Measurements from ENCODE around the gene B4GALT2.

B4GALT2 gene

DNA sequence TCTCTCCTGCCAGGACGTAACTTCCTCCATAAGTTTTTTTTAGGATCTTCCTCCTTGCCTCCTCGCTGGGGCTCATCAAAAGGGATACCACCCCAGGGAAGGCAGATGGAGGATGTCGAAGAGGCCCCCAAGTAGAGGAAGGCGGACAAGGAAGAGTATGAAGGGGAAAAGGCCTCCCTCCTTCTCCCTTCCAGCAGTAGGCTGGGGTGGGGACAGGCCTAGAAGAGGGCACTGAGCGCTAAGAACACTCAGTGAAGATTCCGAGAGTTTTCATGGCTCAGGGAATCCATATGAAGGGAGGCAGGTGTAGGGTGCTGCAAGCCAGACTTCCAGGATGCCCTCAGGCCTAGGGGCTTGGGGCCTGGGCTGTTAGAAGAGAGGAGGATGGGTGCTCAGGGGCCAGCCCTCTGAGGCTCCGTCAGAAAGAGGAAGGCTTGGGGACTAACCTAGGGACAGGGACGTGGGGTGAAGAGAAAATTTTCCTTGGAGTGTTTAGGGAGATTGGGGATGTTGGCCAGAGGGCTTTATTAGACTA, 54.1 kb downstream of the B4GALT2 start:
- in situ Hi-C loops (cut with HindIII; ENCODE audit: low pct_ligation_motif_present, low pct_unique_long_range_greater_than_20kb, low sequenced_read_pairs): no loop called here

GRCh38 chr1:44033756-44034155, 54.7 kb downstream of the B4GALT2 start:
- DNase-seq: no peak
- in situ Hi-C loops (cut with HindIII; ENCODE audit: low pct_ligation_motif_present, low pct_unique_long_range_greater_than_20kb, low sequenced_read_pairs): no loop called here

More for the DNA sequence above, 54.1 kb downstream of the B4GALT2 start:
- no peak for DNase-seq

GRCh38 chr1:44034423-44034822, 55.4 kb downstream of the B4GALT2 start:
- no peak for DNase-seq
- in situ Hi-C loops (cut with HindIII; ENCODE audit: low pct_ligation_motif_present, low pct_unique_long_range_greater_than_20kb, low sequenced_read_pairs): no loop called here

DNA sequence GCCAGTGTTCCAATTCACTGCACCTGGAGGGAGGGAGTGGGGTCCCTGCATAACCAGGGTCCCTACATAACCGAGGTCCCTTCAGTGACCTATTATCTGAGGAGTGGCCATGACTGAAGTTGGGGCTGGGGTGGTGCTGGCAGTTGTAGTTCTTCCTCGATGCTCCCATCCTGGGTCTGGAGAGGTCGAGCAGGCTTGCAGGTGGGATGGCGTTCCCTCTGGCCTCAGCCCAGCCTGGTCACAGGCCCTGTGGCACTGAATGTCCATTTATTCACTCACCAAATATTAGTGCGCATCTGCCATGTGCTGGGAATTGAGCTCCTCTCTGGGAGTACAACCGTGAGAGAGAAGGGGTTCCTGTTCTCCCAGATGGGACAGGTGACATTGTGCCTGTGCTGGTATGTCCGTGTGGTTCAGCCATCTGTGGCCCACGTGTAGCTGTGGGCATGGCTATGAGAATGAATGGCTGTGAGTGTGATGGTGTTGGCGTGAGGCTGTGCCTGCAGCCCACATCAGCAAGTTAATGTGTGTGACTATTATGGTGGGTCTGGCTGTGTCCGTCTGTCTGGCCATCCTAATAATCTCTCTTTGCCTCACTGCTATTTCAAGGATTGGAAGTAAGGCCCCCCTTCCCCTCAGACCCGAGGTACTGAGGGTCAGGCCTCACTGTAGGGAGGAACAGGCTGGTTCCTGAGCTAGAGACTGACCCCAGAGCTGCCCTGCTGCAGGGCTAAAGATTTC, 56.1 kb downstream of the B4GALT2 start:
- no peak for DNase-seq
- in situ Hi-C loops (cut with HindIII; ENCODE audit: low pct_ligation_motif_present, low pct_unique_long_range_greater_than_20kb, low sequenced_read_pairs): no loop called here

DNA sequence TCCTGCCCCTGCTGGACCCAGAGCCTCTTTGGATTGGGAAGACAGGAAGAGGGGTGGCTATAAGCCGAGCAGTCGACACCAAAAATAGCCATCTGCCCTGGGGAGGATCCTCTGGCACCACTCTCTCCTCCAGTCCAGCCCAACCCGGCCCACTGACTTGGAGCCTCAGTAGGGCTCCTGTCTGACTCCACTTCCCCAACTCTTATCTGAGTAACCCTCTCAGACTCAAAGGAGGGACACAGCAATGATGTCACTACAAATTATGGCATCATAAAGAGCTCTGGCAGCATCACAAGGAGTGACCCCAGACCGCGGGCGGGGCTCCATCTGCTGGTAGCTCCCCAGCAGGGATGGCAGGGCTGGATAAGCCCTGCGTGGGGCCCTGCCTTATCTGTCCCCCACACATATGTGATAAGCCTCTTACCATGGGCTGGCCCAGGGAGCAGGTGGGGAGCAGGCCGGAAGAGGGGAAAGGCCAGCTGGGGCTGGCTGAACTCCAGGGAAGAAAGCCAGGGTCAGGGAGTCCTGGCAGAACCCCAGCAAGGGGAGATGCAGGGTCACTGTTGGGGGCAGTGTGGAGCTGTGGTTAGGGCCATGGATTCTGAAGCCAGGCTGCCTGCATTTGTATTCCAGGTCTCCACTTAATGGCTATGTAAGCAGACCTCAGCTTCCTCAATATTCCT, 56.9 kb downstream of the B4GALT2 start:
- DNase-seq: no peak
- in situ Hi-C loops (cut with HindIII; ENCODE audit: low pct_ligation_motif_present, low pct_unique_long_range_greater_than_20kb, low sequenced_read_pairs): no loop called here

- in situ Hi-C loops (cut with HindIII; ENCODE audit: low pct_ligation_motif_present, low pct_unique_long_range_greater_than_20kb, low sequenced_read_pairs): no loop called here
- peak; percentile 68 for DNase-seq
Observed at GRCh38 chr1:44036409-44037139, 57.6 kb downstream of the B4GALT2 start.

DNA sequence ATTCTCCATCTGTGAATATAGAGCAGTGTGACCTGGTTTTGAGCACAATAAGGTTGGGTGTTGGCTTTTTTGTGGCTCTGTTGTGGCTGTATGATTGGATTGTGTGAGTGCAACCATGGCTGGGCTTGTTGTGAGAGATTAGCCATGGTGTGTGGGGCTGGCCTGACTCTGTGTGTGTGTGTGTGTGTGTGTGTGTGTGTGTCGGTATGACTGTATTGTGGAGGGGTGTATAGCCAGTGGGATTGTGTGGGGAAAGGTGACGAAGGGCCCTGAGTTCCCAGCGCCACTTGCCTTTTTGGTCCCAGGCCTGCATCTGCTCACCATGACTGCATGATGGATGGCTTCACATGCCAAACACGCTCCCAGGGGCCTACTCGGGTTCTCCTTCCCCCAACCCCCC, 58.1 kb downstream of the B4GALT2 start:
- no peak for DNase-seq
- in situ Hi-C loops (cut with HindIII; ENCODE audit: low pct_ligation_motif_present, low pct_unique_long_range_greater_than_20kb, low sequenced_read_pairs): no loop called here

DNA sequence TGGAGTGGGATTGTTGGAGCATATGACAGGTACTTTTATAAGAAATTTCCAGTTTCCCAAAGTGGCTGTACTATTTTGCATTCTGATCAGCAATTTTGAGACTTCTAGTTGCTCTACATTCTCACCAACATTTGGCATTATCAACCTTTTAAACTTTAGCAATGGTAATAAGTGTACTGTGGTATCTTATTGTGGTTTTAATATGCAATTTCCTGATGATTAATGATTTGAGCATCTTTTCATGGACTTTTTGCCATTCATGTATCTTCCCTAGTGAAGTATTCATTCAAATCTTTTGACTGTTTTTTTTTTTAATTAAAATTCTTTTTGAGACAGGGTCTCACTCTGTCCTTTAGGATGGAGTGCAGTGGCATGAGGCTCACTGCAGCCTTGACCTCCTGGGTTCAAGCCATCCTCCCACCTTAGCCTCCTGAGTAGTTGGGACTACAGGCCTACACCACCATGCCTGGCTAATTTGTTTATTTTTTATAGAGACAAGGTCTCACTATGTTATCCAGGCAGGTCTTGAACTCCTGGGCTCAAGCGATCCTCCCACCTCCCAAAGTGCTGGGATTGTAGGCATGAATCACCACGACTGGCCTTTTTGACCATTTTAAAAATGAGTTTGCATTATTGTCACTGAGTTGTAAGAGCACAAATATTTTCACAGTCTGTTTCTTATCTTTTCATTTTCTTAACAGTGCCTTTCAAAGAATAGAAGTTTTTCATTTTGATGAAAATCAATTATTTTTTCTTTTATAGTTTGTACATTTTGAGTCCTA, 60.1 kb downstream of the B4GALT2 start:
- no peak for DNase-seq
- in situ Hi-C loops (cut with HindIII; ENCODE audit: low pct_ligation_motif_present, low pct_unique_long_range_greater_than_20kb, low sequenced_read_pairs): no loop called here

DNA sequence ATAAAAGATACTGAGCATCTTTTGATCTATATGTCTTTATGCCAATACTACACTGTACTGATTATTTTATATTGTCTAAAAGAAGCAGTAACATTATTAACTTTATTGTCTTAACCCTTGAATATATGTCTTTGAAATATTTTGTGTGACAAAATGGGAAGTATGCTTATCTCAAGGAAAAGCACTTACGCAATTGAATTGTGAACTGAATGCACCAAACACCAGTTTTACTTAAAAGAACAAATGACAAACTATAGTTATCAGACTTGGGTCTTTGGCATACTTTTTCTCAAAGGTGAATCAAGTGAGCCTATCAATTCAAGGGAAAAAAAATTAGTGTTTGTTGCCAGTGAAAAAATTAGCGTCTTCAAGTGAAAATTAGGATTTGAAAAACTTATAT, 61.4 kb downstream of the B4GALT2 start:
- no peak for DNase-seq
- in situ Hi-C loops (cut with HindIII; ENCODE audit: low pct_ligation_motif_present, low pct_unique_long_range_greater_than_20kb, low sequenced_read_pairs): no loop called here
